ENCODE results near the gene SLC5A3.

Gene SLC5A3

DNA sequence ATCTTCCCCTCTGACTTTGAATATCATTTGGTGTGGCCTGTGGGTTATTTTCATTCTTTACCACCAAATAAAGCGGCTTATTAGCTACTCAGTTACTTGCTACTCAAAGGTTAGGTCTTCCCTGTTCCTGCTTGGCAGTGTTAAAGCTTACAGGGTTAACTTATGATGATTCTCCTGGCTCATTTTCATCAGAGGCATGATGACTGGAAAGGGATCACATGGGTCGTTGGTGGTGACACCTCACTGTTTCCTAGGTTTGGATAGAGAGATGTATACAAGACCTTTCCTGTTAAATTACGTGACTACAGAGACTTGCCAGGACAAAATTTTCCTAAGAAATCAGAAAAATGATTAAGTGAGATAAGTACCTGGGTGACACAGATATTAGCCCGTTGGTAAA lies 27.4 kb downstream of the SLC5A3 start:
- no peak for DNase-seq (ENCODE audit: low read depth)

DNA sequence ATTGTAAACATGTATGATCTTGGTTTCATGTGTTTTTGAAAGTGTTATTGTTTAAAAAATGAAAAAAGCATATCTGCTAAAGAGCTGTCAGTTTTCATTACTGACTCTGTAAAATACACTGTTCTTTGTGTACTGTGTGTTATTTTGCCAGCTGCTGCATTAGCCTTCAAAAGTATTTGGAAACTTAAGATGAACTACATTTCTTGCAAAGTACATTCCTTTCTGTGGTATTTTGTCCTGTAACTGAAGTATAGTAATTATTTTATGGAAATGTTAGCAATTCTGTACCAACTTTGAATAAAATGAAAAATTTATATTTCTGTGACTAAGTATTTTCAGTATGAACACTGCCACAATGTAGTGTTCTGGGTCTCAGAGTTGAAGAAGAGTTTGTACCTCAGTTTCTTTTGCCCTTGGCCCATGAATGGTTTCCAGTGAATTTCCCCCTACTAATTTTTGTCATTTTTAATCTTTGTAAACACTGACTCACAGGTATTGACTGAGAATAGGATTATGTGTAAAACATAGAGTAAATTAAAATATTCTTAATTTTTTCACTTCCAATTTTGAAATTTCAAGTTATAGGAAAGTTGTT lies 32.7 kb downstream of the SLC5A3 start:
- no peak for DNase-seq (ENCODE audit: low read depth)

DNA sequence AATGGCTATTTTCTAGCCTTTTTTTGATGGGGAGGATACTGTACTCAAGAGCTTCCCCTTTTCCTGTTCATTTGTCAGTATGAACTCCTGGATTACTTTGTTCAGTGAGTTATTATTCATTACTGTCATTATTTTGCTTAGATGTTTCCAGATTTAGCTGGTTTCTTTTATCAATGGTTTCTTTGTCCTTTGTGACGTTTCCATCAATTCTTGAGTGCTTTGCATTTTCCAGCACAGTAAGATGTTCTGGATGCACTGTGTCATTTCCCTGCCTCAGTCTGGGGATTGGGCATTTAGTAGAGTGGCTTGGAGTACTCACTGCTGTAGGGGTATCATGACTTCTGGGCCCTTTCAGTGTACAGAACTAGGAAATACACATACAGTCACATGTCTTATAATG lies 34.2 kb downstream of the SLC5A3 start:
- no peak for DNase-seq (ENCODE audit: low read depth)

- DNase-seq (ENCODE audit: low read depth): no peak
These were observed 35.7 kb downstream of the SLC5A3 start for GRCh38 chr21:34109075-34109474.

- no peak for DNase-seq (ENCODE audit: low read depth)
These were observed 37.3 kb downstream of the SLC5A3 start for GRCh38 chr21:34110594-34111202.

- no peak for DNase-seq (ENCODE audit: low read depth)
These were observed 39.1 kb downstream of the SLC5A3 start for GRCh38 chr21:34112316-34113033.

DNA sequence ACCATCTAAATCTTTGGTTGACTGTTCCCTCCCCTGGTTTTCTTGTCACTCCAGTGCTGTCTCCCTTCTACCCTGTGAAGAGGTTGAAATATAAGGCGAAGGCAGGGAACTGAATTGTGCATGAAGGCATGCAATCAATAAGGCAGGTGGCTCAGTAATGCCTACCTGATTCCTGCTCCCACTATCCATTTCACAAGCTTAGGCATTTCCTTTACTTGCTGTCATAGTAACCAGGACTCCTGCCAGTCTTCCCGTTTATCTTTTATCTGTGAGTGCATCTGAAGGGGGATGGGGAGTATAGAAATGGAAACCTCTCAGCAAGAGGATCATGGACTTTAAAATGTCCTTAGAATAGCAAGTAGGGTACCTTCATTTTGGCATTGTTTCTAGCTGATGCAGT lies 40.5 kb downstream of the SLC5A3 start:
- DNase-seq (ENCODE audit: low read depth): no peak

GRCh38 chr21:34115160-34115559 lies 41.8 kb downstream of the SLC5A3 start:
- DNase-seq (ENCODE audit: low read depth): no peak

DNA sequence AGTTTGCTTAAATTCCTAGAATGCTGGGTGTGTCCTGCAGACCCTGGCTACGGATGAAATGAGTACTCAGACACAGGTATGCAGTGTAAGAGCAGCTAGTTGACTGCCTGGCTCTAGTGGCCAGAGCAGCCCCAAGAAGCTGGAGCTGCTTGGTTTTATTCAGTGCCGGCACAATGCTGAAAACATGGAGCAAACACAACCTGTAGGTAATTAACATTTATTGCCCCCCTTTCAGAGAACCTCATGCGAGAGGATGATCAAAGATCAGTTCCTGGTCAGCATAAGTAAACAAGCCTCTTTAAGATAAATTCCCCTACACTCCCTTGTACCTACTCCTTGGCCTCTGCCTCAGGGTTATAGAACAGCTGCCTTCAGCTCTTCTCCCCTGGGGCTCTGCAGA lies 43.2 kb downstream of the SLC5A3 start:
- no peak for DNase-seq (ENCODE audit: low read depth)

- DNase-seq (ENCODE audit: low read depth): no peak
These were observed 47.5 kb downstream of the SLC5A3 start for GRCh38 chr21:34120867-34121266.

DNA sequence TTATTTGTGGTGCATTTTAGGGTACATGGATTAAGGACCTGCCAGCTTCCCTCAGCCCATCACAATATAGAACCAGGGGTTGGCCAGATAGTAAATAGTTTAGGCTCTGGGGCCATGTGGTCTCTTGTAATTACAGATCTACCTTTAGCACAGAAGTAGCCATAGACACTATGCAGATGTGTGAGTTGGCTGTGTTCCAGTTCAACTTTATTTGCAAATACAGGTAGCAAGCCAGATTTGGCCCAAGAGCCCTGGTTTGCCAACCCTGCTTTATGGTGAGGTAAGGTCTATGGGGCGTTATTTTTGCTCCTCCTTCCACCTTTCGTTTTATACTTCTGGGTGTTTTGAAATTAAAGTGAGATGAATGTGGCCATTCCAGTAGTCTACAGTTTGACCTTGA lies 48.7 kb downstream of the SLC5A3 start:
- no peak for DNase-seq (ENCODE audit: low read depth)

All from activated T-cell treated with anti-CD3 and anti-CD28 coated beads for 24 hours (primary cell).